IMR-90 (cell line): ENCODE data around the gene ECE2. TPM values are rescaled to one million over a fixed set of nuclear protein-coding genes. Genes with fewer than 3 reads are reported as not detected.

Experiments used
- ATAC-seq: fragments of 200-7000 bp; cut with Tn5 transposase; 2 replicates; pipeline ENCODE4 v1.9.1; 2020; ENCODE audit warnings: low read depth, mild to moderate bottlenecking, moderate library complexity
- BruUV-seq: library from RNA; stranded (reverse); fragments of 400-500 nt; replicated peaks from 2 replicates; lab custom pipeline; 2021; lab: Mats Ljungman, UMichigan
- CTCF ChIA-PET: fragments of 300-600 bp; formaldehyde crosslinking; extraction: SDS; loops from one replicate; lab custom pipeline; 2021; ENCODE audit warnings: antibody characterized with exemption; lab: Yijun Ruan, JAX
- POLR2A ChIA-PET: fragments of 300-600 bp; sonication (Branson Sonifier 250); formaldehyde crosslinking; loops from one replicate; lab custom pipeline; 2022; ENCODE audit warnings: antibody characterized with exemption; ENCODE audit not compliant: unreplicated experiment; lab: Charles Lee
- DNase-seq: peaks from one replicate; pipeline ENCODE4 v3.0.0; 2013
- H2AFZ ChIP-seq: replicated peaks from 2 replicates; pipeline ENCODE3; 2013; ENCODE audit warnings: low read length, mild to moderate bottlenecking; ENCODE audit not compliant: poor library complexity
- H2AK5ac ChIP-seq: 2 replicates; pipeline ENCODE4 v1.6.1; 2013; ENCODE audit warnings: low read depth, low read length, inconsistent platforms
- H2AK9ac ChIP-seq: replicated peaks from 2 replicates; pipeline ENCODE3; 2013; ENCODE audit warnings: mild to moderate bottlenecking, low read depth, low read length, moderate library complexity; ENCODE audit not compliant: poor library complexity
- H2BK120ac ChIP-seq: 2 replicates; pipeline ENCODE4 v1.6.1; 2013; ENCODE audit warnings: low read depth, low read length, inconsistent platforms
- H2BK15ac ChIP-seq: 3 replicates; pipeline ENCODE4 v1.6.1; 2013; ENCODE audit warnings: low read depth, low read length, inconsistent platforms
- H2BK20ac ChIP-seq: 2 replicates; pipeline ENCODE4 v1.6.1; 2013; ENCODE audit warnings: low read depth, mild to moderate bottlenecking, inconsistent platforms, low read length, moderate library complexity
- H2BK5ac ChIP-seq: 2 replicates; pipeline ENCODE4 v1.6.1; 2013; ENCODE audit warnings: mild to moderate bottlenecking, low read depth, low read length, inconsistent platforms; ENCODE audit not compliant: poor library complexity, severe bottlenecking
- H3K14ac ChIP-seq: replicated peaks from 2 replicates; pipeline ENCODE4 v1.6.1; 2013; ENCODE audit warnings: low read depth, low read length, inconsistent platforms
- H3K18ac ChIP-seq: 2 replicates; pipeline ENCODE4 v1.6.1; 2013; ENCODE audit warnings: low read depth, low read length, control low read depth
- H3K23ac ChIP-seq: 2 replicates; pipeline ENCODE4 v1.6.1; 2013; ENCODE audit warnings: low read depth, low read length, inconsistent platforms
- H3K27ac ChIP-seq: 2 replicates; pipeline ENCODE4 v1.5.1; 2013; ENCODE audit warnings: mild to moderate bottlenecking, control low read depth, low read length; ENCODE audit not compliant: insufficient read depth
- H3K27me3 ChIP-seq: 2 replicates; pipeline ENCODE4 v1.6.1; 2013; ENCODE audit warnings: low read length; ENCODE audit not compliant: control insufficient read depth, insufficient read depth
- H3K36me3 ChIP-seq: 2 replicates; pipeline ENCODE4 v1.6.1; 2013; ENCODE audit warnings: low read length, mixed read lengths; ENCODE audit not compliant: control insufficient read depth, insufficient read depth
- H3K4ac ChIP-seq: 2 replicates; pipeline ENCODE4 v1.6.1; 2013; ENCODE audit warnings: low read depth, low read length, inconsistent platforms
- H3K4me1 ChIP-seq: 2 replicates; pipeline ENCODE4 v1.6.1; 2013; ENCODE audit warnings: low read length, mixed read lengths; ENCODE audit not compliant: control insufficient read depth, insufficient read depth
- H3K4me2 ChIP-seq: 2 replicates; pipeline ENCODE4 v1.6.1; 2013; ENCODE audit warnings: low read depth, mild to moderate bottlenecking, control low read depth, low read length, moderate library complexity
- H3K4me3 ChIP-seq: 2 replicates; pipeline ENCODE4 v1.5.1; 2013; ENCODE audit warnings: low read depth, mild to moderate bottlenecking, control low read depth, low read length, moderate library complexity; ENCODE audit not compliant: insufficient read depth
- H3K56ac ChIP-seq: 2 replicates; pipeline ENCODE4 v1.6.1; 2013; ENCODE audit warnings: low read length, inconsistent platforms; ENCODE audit not compliant: insufficient read depth; ENCODE audit errors: extremely low read depth
- H3K79me1 ChIP-seq, 2 experiments: 2 replicates each; pipeline ENCODE4 v1.6.1; 2013; ENCODE audit warnings: low read length in 2 of 2, inconsistent platforms in 1 of 2, low read depth in 1 of 2
- H3K9ac ChIP-seq: 2 replicates; pipeline ENCODE4 v1.6.1; 2013; ENCODE audit warnings: low read depth, low read length, control low read depth
- H3K9me1 ChIP-seq: 2 replicates; pipeline ENCODE4 v1.6.1; 2013; ENCODE audit warnings: low read length, inconsistent platforms; ENCODE audit not compliant: insufficient read depth
- H3K9me3 ChIP-seq: 2 replicates; pipeline ENCODE4 v1.6.1; 2013; ENCODE audit warnings: low read length; ENCODE audit not compliant: control insufficient read depth, insufficient read depth
- H4K20me1 ChIP-seq: 2 replicates; pipeline ENCODE4 v1.6.1; 2013; ENCODE audit warnings: low read length, inconsistent platforms; ENCODE audit not compliant: insufficient read depth
- H4K5ac ChIP-seq: 2 replicates; pipeline ENCODE4 v1.6.1; 2013; ENCODE audit warnings: mild to moderate bottlenecking, low read depth, low read length, control low read depth
- H4K8ac ChIP-seq, 2 experiments: 2 replicates each; pipeline ENCODE4 v1.6.1; 2013; ENCODE audit warnings: low read depth in 2 of 2, low read length in 2 of 2, control low read depth in 1 of 2, inconsistent platforms in 1 of 2
- H4K91ac ChIP-seq: 2 replicates; pipeline ENCODE4 v1.6.1; 2013; ENCODE audit warnings: low read depth, low read length, inconsistent platforms; ENCODE audit not compliant: insufficient read depth
- WGBS, 2 experiments: methylation state at CpG; one replicate each; pipeline versions ENCODE4 v1.1.5 to v1.1.7; 2013; ENCODE audit warnings: missing lambda C conversion rate in 2 of 2; ENCODE audit not compliant: insufficient read length in 1 of 2; ENCODE audit errors: extremely low coverage in 2 of 2; 5-methylcytosine and 5-hydroxymethylcytosine counted together
- dilution Hi-C: fragments of 300-500 bp; cut with HindIII; formaldehyde crosslinking; loops from one replicate; pipeline ENCODE4 v1.14.3; 2018; ENCODE audit warnings: low sequenced_read_pairs; ENCODE audit not compliant: unreplicated experiment
- in situ Hi-C: fragments of 300-500 bp; cut with MboI; formaldehyde crosslinking; loops from 3 replicates; pipeline ENCODE4 v1.14.3; 2019; ENCODE audit warnings: low sequenced_read_pairs, inconsistent platforms, mixed read lengths
- intact Hi-C: fragments of 100-400 bp; cut with micrococcal nuclease; formaldehyde crosslinking; loops from 2 replicates; pipeline ENCODE4 v1.10.0; 2022
- polyA plus RNA-seq, 3 experiments: library from polyadenylated mRNA; depleted of rRNA; stranded (reverse); fragments of >200 nt; gene quantifications; 2 replicates each; pipeline ENCODE4 v1.2.3, GENCODE V29; 2012; ENCODE audit warnings: low replicate concordance in 1 of 3
- total RNA-seq: library from RNA; depleted of rRNA; stranded (reverse); fragments of >200 nt; gene quantifications from 2 replicates; pipeline ENCODE4 v1.2.3, GENCODE V29; 2012
- TF ChIP-seq, protein P1 (sequence below): fragments of 150-350 bp; IDR thresholded peaks from 2 replicates; pipeline ENCODE4 v1.6.1; 2016; ENCODE audit warnings: low read depth, mild to moderate bottlenecking, low read length, moderate library complexity, borderline replicate concordance

Gene ECE2
- total and polyA plus RNA-seq, 2 of the 4 experiments (the other 2 are of a cell fraction) = not detected

DNA sequence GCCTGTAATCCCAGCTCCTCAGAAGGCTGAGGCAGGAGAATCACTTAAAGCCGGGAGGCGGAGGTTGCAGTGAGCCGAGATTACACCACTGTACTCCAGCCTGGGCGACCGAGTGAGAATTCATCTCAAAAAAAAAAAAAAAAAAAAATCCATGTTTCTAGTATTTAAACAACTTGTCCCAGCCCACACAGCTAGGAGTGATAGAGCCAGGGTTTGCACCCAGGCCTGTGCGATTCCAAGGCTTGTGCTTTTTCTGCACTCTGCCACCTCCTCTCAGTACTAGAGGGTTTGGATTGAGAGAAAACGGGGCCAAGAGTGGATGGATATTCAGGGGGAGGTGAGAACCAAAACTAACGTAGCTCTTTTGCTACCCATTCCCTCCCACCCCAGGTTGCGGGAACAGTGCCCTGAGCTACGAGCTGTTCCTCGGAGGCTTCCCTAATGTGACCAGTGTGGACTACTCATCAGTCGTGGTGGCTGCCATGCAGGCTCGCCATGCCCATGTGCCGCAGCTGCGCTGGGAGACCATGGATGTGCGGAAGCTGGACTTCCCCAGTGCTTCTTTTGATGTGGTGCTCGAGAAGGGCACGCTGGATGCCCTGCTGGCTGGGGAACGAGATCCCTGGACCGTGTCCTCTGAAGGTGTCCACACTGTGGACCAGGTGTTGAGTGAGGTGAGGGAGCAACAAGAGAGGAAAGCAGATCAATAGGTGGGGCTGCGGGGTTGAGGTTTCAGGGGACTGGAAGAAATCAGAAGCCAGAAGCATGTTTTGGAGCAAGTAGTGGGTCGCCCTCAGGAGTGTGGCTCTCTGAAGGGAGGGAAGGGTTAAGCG, 18.5 kb upstream of the ECE2 start:
- CTCF ChIA-PET = interaction anchor here (0.6 to 0.7 kb wide), 2 partner anchors 48 to 97 kb away, joined by 3 read pairs; no protein-coding TSS in a partner anchor

More for the DNA sequence above, 18.5 kb upstream of the ECE2 start:
- 81% methylated on average over 10 of the region's 23 CpGs; no CpG with 5 or more reads in 1 of the 2 experiments for WGBS, 2 experiments
- Histone ChIP-seq H3K23ac (no peak overlapping the region), H2BK15ac (no peak overlapping the region), H2AK5ac (no peak overlapping the region), H3K56ac (no peak overlapping the region), H4K5ac (no peak overlapping the region), H3K4me2 (no peak overlapping the region), H2AFZ (no peak overlapping the region), H2BK20ac (no peak overlapping the region), H3K27me3 (peaks cover 20% of the 10 kb centered on the region; the same call in 1 of the 2 replicates), H2BK120ac (no peak overlapping the region), H3K9me3 (no peaks in the 10 kb centered on the region), H3K9ac (no peak overlapping the region), H4K91ac (no peak overlapping the region), H3K79me1 (no peaks in the 10 kb centered on the region), H3K27ac (no peak overlapping the region), H4K8ac (no peak overlapping the region), H3K4ac (no peak overlapping the region), H4K20me1 (peaks cover 8% of the 10 kb centered on the region), H3K4me1 (peaks cover 2% of the 10 kb centered on the region; the same call in 1 of the 2 replicates), H2BK5ac (no peak overlapping the region), H3K18ac (no peak overlapping the region), H3K36me3 (0 out of 2 replicates have a peak, but pooled peaks cover 2% of the 10 kb centered on the region), H3K9me1 (no peaks in the 10 kb centered on the region), H3K14ac (no peak overlapping the region), H2AK9ac (no peak overlapping the region), H3K4me3 (no peak overlapping the region)
- POLR2A ChIA-PET = interaction anchor here (0.6 kb wide), 1 partner anchor 115 kb away, joined by 6 read pairs; no protein-coding TSS in a partner anchor
- DNase-seq (no peak), ATAC-seq (no peak)
- TF ChIP-seq, protein P1, sequence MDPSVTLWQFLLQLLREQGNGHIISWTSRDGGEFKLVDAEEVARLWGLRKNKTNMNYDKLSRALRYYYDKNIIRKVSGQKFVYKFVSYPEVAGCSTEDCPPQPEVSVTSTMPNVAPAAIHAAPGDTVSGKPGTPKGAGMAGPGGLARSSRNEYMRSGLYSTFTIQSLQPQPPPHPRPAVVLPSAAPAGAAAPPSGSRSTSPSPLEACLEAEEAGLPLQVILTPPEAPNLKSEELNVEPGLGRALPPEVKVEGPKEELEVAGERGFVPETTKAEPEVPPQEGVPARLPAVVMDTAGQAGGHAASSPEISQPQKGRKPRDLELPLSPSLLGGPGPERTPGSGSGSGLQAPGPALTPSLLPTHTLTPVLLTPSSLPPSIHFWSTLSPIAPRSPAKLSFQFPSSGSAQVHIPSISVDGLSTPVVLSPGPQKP = no peak
- intact Hi-C loops (loop anchor here (10.0 kb wide), 1 partner anchor 242 kb away; the partner anchor contains the start of gene ABCC5), in situ Hi-C loops (loop anchor here (10.0 to 25.0 kb wide), 2 partner anchors 362 to 795 kb away; no protein-coding TSS in a partner anchor), dilution Hi-C loops (no loop called here)
- BruUV-seq = no TSS peak
